ENCODE results near the gene GKN2. TPM values are rescaled to one million over a fixed set of nuclear protein-coding genes. Genes with fewer than 3 reads are reported as not detected.

The GKN2 gene
- total RNA-seq, 3 donors from 2014 or later: not detected

GRCh38 chr2:68918497-68918896 is 34.2 kb downstream of the GKN2 start:
- H3K9me3 ChIP-seq: no peaks in the 10 kb centered on the region
- H3K4me1 ChIP-seq (ENCODE audit: low read depth): no peaks in the 10 kb centered on the region
- H3K36me3 ChIP-seq (ENCODE audit: low read depth): no peaks in the 10 kb centered on the region
- TF ChIP-seq CTCF (IDR thresholded peaks at IDR 0.05): no peak
- DNase-seq: no peak
- intact Hi-C loops (cut with DNase I, micrococcal nuclease): no loop called here
- no peak for ATAC-seq
- no peak overlapping the region for H3K4me3 ChIP-seq

GRCh38 chr2:68917034-68917718 is 35.5 kb downstream of the GKN2 start:
- no peak overlapping the region for H3K4me3 ChIP-seq
- intact Hi-C loops (cut with DNase I, micrococcal nuclease): no loop called here
- TF ChIP-seq CTCF (IDR thresholded peaks at IDR 0.05): no peak
- no peaks in the 10 kb centered on the region for H3K36me3 ChIP-seq (ENCODE audit: low read depth)
- H3K4me1 ChIP-seq (ENCODE audit: low read depth): no peaks in the 10 kb centered on the region
- H3K9me3 ChIP-seq: no peaks in the 10 kb centered on the region
- ATAC-seq (no peak), DNase-seq (no peak)

DNA sequence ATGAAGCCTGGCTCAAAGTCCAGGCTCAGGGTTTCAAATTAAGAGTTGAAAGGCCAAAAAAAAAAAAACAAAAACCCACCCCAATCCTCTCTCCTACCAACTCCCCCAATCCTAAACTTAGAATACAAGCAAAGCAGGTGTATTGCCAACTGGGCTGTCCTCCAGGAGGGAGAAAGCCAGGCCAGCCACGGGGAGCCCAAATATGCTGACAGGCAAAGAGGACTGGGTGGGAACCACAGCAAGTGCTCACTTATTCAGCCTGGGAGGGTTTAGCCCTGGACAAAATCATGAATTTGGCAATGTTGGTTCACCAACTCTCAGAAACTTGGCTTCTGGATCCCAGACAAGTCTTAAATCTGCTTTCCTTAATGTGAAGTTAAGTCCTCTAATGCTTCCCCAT is 36.5 kb downstream of the GKN2 start:
- no peaks in the 10 kb centered on the region for H3K4me1 ChIP-seq (ENCODE audit: low read depth)
- no peak for TF ChIP-seq CTCF (IDR thresholded peaks at IDR 0.05)
- no peak overlapping the region for H3K4me3 ChIP-seq
- DNase-seq: no peak
- intact Hi-C loops (cut with DNase I, micrococcal nuclease): no loop called here
- no peaks in the 10 kb centered on the region for H3K36me3 ChIP-seq (ENCODE audit: low read depth)
- no peak for ATAC-seq
- no peaks in the 10 kb centered on the region for H3K9me3 ChIP-seq

DNA sequence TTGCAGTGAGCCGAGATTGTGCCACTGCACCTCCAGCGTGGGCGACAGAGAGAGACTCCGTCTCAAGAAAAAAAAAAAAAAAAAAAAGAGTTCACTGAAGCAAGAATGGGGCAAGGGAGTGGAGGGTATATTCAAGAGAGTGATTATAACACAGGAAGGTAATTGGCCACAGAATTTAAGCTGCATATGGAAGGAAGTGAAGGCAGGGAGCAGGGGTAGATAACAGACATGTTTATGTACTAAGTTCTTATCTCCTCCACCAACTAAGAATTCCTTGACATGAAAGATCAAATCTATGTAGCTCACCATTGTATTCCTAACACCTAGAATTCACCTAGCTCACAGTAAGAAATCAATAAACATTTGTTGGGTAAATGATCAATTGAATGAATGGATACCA is 37.3 kb downstream of the GKN2 start:
- DNase-seq (no peak), ATAC-seq (no peak)
- intact Hi-C loops (cut with DNase I, micrococcal nuclease): no loop called here
- Histone ChIP-seq H3K36me3 (ENCODE audit: low read depth) (no peaks in the 10 kb centered on the region), H3K4me3 (no peak overlapping the region), H3K9me3 (no peaks in the 10 kb centered on the region), H3K4me1 (ENCODE audit: low read depth) (no peaks in the 10 kb centered on the region)
- no peak for TF ChIP-seq CTCF (IDR thresholded peaks at IDR 0.05)

- DNase-seq (no peak), ATAC-seq (no peak)
- H3K4me1 ChIP-seq (ENCODE audit: low read depth): peaks cover 6% of the 10 kb centered on the region
- no peaks in the 10 kb centered on the region for H3K36me3 ChIP-seq (ENCODE audit: low read depth)
- H3K9me3 ChIP-seq: no peaks in the 10 kb centered on the region
- intact Hi-C loops (cut with DNase I, micrococcal nuclease): no loop called here
- TF ChIP-seq CTCF (IDR thresholded peaks at IDR 0.05): no peak
- H3K4me3 ChIP-seq: no peak overlapping the region
Observed at GRCh38 chr2:68913359-68913758, 39.3 kb downstream of the GKN2 start.

DNA sequence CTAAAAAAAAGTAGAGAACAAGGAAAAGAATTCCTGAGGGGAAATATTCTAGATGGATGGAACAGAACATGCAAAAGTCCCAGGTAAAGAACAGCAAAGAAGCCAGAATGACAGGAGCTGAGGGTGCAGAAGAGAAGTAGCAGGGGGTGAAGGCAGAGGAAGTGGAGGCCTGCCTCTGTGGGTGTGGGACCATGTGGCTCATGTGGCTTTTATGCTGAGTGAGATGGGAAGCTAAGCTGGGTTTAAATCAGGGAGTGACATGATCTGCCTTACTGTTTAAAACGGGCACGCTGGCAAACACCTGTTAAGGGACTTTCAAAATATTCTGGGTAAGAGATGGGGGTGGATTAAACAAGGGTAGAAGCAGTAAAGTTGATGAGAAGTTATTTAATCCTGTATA is 40.0 kb downstream of the GKN2 start:
- ATAC-seq (no peak), DNase-seq (peak in 1 of 3 donors; percentile 24)
- no peak overlapping the region for H3K4me3 ChIP-seq
- no peaks in the 10 kb centered on the region for H3K9me3 ChIP-seq
- no peak for TF ChIP-seq CTCF (IDR thresholded peaks at IDR 0.05)
- H3K36me3 ChIP-seq (ENCODE audit: low read depth): no peaks in the 10 kb centered on the region
- intact Hi-C loops (cut with DNase I, micrococcal nuclease): no loop called here
- peaks cover 8% of the 10 kb centered on the region for H3K4me1 ChIP-seq (ENCODE audit: low read depth)

Data from mucosa of descending colon (tissue), 3 donors.